Measurements from ENCODE around the gene MMP17. TPM values are rescaled to one million over a fixed set of nuclear protein-coding genes. Genes with fewer than 3 reads are reported as not detected.

Gene MMP17
- total and polyA plus RNA-seq, 10 of the 15 experiments (the other 5 are each of a cell fraction or from before 2014, with no cell fraction given): 0.11 to 0.28 (median 0.23) TPM; not detected in 7

DNA sequence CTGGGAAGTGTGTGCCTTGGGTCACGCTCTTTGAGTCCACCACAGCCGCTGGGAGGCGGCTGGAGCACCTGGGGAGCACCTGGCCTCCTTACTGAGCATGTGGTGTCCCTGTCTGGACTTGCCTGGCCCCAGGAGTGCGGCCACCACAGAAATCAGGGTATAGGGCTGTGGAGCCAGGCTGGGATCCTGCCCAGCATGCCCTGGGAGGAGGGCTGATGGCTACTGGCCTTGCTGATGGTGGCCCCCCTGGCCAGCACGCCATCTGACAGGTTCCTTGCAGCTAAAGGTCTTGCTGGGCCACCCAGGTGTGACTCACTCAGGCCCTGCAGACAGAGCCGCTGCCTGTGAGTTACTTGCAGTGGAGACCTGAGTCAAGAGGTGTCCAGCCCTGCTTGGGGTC lies 72.2 kb downstream of the MMP17 start:
- H2AFZ ChIP-seq (ENCODE audit: control insufficient read depth, low read depth, low read length): no peak overlapping the region
- DNase-seq (ENCODE audit: low read depth, low spot score) (no peak), ATAC-seq (no peak), FAIRE-seq (no peak)
- SMC1A ChIA-PET (ENCODE audit: uncharacterized antibody, unreplicated experiment): no interaction called here
- RAD21 ChIA-PET (ENCODE audit: unreplicated experiment): no interaction called here
- H3K36me3 ChIP-seq (ENCODE audit: control insufficient read depth in 2 of 2, insufficient read depth in 2 of 2, low read length in 1 of 2): no peaks in the 10 kb centered on the region
- in situ Hi-C loops (cut with MboI): no loop called here
- no peak overlapping the region for H3K27ac ChIP-seq (ENCODE audit: control insufficient read depth, insufficient read depth)
- no peak overlapping the region for H3K4me2 ChIP-seq (ENCODE audit: control insufficient read depth, insufficient read depth)
- CTCF ChIA-PET: no interaction called here
- BruUV-seq (replicated peaks): no TSS peak
- H3K27me3 ChIP-seq (replicated peaks in 1 of 2; ENCODE audit: control insufficient read depth in 2 of 2, insufficient read depth in 2 of 2, low read length in 1 of 2): no peaks in the 10 kb centered on the region
- 96% methylated on average over 6 of the region's 6 CpGs for WGBS (ENCODE audit: insufficient coverage, insufficient replicate concordance, low lambda C conversion rate, missing lambda C conversion rate)
- intact Hi-C loops (cut with micrococcal nuclease; ENCODE audit: unreplicated experiment): no loop called here
- H3K4me3 ChIP-seq: no peak overlapping the region
- H3K4me1 ChIP-seq (ENCODE audit: control insufficient read depth, insufficient read depth, low read length): peaks cover 12% of the 10 kb centered on the region
- H4K20me1 ChIP-seq (ENCODE audit: control insufficient read depth, insufficient read depth): no peaks in the 10 kb centered on the region; the same call in 1 of the 2 replicates
- no peak overlapping the region for H3K9ac ChIP-seq (ENCODE audit: control insufficient read depth, insufficient read depth, low read length)
- no peaks in the 10 kb centered on the region for H3K79me2 ChIP-seq (ENCODE audit: control insufficient read depth, insufficient read depth, low read length)
- H3K9me3 ChIP-seq (replicated peaks; ENCODE audit: control insufficient read depth, insufficient read depth, low read length): no peaks in the 10 kb centered on the region
- POLR2A ChIA-PET: no interaction called here
- TF ChIP-seq NRF1 (conservative IDR thresholded peaks at IDR 0.05; ENCODE audit: low read depth, low read length): no peak
- TF ChIP-seq, protein P1, sequence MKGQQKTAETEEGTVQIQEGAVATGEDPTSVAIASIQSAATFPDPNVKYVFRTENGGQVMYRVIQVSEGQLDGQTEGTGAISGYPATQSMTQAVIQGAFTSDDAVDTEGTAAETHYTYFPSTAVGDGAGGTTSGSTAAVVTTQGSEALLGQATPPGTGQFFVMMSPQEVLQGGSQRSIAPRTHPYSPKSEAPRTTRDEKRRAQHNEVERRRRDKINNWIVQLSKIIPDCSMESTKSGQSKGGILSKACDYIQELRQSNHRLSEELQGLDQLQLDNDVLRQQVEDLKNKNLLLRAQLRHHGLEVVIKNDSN (IDR thresholded peaks at IDR 0.05; ENCODE audit: borderline replicate concordance, extremely low read length, insufficient read depth, low read depth, low read length): no peak
- TF ChIP-seq, protein P2, sequence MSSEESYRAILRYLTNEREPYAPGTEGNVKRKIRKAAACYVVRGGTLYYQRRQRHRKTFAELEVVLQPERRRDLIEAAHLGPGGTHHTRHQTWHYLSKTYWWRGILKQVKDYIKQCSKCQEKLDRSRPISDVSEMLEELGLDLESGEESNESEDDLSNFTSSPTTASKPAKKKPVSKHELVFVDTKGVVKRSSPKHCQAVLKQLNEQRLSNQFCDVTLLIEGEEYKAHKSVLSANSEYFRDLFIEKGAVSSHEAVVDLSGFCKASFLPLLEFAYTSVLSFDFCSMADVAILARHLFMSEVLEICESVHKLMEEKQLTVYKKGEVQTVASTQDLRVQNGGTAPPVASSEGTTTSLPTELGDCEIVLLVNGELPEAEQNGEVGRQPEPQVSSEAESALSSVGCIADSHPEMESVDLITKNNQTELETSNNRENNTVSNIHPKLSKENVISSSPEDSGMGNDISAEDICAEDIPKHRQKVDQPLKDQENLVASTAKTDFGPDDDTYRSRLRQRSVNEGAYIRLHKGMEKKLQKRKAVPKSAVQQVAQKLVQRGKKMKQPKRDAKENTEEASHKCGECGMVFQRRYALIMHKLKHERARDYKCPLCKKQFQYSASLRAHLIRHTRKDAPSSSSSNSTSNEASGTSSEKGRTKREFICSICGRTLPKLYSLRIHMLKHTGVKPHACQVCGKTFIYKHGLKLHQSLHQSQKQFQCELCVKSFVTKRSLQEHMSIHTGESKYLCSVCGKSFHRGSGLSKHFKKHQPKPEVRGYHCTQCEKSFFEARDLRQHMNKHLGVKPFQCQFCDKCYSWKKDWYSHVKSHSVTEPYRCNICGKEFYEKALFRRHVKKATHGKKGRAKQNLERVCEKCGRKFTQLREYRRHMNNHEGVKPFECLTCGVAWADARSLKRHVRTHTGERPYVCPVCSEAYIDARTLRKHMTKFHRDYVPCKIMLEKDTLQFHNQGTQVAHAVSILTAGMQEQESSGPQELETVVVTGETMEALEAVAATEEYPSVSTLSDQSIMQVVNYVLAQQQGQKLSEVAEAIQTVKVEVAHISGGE (CRISPR knock-in tag; IDR thresholded peaks at IDR 0.05): no peak
- TF ChIP-seq BACH1 (IDR thresholded peaks at IDR 0.05; ENCODE audit: borderline replicate concordance): no peak
- TF ChIP-seq, protein P3, sequence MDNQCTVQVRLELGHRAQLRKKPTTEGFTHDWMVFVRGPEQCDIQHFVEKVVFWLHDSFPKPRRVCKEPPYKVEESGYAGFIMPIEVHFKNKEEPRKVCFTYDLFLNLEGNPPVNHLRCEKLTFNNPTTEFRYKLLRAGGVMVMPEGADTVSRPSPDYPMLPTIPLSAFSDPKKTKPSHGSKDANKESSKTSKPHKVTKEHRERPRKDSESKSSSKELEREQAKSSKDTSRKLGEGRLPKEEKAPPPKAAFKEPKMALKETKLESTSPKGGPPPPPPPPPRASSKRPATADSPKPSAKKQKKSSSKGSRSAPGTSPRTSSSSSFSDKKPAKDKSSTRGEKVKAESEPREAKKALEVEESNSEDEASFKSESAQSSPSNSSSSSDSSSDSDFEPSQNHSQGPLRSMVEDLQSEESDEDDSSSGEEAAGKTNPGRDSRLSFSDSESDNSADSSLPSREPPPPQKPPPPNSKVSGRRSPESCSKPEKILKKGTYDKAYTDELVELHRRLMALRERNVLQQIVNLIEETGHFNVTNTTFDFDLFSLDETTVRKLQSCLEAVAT (IDR thresholded peaks at IDR 0.05): no peak
- TF ChIP-seq MEF2A (IDR thresholded peaks at IDR 0.05; ENCODE audit: insufficient read depth, low read depth, low read length): no peak
- TF ChIP-seq PML (IDR thresholded peaks at IDR 0.05; ENCODE audit: low read length): no peak
- TF ChIP-seq MEF2B (IDR thresholded peaks at IDR 0.05; ENCODE audit: partially characterized antibody, poor library complexity, severe bottlenecking): no peak
- TF ChIP-seq, protein P4, sequence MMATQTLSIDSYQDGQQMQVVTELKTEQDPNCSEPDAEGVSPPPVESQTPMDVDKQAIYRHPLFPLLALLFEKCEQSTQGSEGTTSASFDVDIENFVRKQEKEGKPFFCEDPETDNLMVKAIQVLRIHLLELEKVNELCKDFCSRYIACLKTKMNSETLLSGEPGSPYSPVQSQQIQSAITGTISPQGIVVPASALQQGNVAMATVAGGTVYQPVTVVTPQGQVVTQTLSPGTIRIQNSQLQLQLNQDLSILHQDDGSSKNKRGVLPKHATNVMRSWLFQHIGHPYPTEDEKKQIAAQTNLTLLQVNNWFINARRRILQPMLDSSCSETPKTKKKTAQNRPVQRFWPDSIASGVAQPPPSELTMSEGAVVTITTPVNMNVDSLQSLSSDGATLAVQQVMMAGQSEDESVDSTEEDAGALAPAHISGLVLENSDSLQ (IDR thresholded peaks at IDR 0.05): no peak
- TF ChIP-seq IRF4 (IDR thresholded peaks at IDR 0.05; ENCODE audit: low read depth, low read length): no peak
- no peak for TF ChIP-seq TAF1 (IDR thresholded peaks at IDR 0.05; ENCODE audit: borderline replicate concordance, low read depth, low read length)
- TF ChIP-seq, protein P5, sequence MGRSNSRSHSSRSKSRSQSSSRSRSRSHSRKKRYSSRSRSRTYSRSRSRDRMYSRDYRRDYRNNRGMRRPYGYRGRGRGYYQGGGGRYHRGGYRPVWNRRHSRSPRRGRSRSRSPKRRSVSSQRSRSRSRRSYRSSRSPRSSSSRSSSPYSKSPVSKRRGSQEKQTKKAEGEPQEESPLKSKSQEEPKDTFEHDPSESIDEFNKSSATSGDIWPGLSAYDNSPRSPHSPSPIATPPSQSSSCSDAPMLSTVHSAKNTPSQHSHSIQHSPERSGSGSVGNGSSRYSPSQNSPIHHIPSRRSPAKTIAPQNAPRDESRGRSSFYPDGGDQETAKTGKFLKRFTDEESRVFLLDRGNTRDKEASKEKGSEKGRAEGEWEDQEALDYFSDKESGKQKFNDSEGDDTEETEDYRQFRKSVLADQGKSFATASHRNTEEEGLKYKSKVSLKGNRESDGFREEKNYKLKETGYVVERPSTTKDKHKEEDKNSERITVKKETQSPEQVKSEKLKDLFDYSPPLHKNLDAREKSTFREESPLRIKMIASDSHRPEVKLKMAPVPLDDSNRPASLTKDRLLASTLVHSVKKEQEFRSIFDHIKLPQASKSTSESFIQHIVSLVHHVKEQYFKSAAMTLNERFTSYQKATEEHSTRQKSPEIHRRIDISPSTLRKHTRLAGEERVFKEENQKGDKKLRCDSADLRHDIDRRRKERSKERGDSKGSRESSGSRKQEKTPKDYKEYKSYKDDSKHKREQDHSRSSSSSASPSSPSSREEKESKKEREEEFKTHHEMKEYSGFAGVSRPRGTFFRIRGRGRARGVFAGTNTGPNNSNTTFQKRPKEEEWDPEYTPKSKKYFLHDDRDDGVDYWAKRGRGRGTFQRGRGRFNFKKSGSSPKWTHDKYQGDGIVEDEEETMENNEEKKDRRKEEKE (IDR thresholded peaks at IDR 0.05): no peak
- TF ChIP-seq SIN3A (IDR thresholded peaks at IDR 0.05; ENCODE audit: low read depth, low read length): no peak
- TF ChIP-seq TBL1XR1 (IDR thresholded peaks at IDR 0.05; ENCODE audit: low read depth, low read length): no peak
- TF ChIP-seq STAT3 (IDR thresholded peaks at IDR 0.05; ENCODE audit: low read depth, low read length): no peak

All from GM12878 (cell line).